ENCODE measurements around the gene PSAT1. TPM values are rescaled to one million over a fixed set of nuclear protein-coding genes. Genes with fewer than 3 reads are reported as not detected.

PSAT1 gene
- total and polyA plus RNA-seq, 2 of the 8 experiments (the other 6 are each of a cell fraction or from before 2014, with no cell fraction given): 204 to 341 TPM

GRCh38 chr9:78324682-78325081, 27.8 kb downstream of the PSAT1 start:
- H3K4ac ChIP-seq (replicated peaks; ENCODE audit: insufficient read length, low read depth, low read length): no peak overlapping the region
- H3K56ac ChIP-seq (replicated peaks; ENCODE audit: insufficient read length, low read depth, low read length): no peak overlapping the region
- H3K27me3 ChIP-seq (replicated peaks in 1 of 4; ENCODE audit: control insufficient read depth in 3 of 4, extremely low read depth in 1 of 4, insufficient read depth in 3 of 4, low read length in 3 of 4): no peaks in the 10 kb centered on the region
- no peak overlapping the region for H4K5ac ChIP-seq (ENCODE audit: insufficient read length, low read depth, low read length)
- H4K8ac ChIP-seq (ENCODE audit: extremely low read depth, insufficient read depth, low read length): no peak overlapping the region
- peaks cover 8% of the 10 kb centered on the region; the same call in 1 of the 2 replicates for H3K23me2 ChIP-seq (ENCODE audit: low read depth, low read length)
- H2AK5ac ChIP-seq (ENCODE audit: low read depth, low read length): no peak overlapping the region
- no peak overlapping the region for H3K27ac ChIP-seq (ENCODE audit: low read depth, low read length)
- H3K23ac ChIP-seq (ENCODE audit: insufficient read length): no peak overlapping the region
- ChIA-PET POLR2A (ENCODE audit: partially characterized antibody) (interaction anchor here (0.6 to 17.1 kb wide), 7 partner anchors 9 to 823 kb away, joined by 3 to 520 read pairs (median 4); partner anchors contain the start of gene PSAT1), CTCF (ENCODE audit: partially characterized antibody) (interaction anchor here (0.6 to 1.2 kb wide), 4 partner anchors 11 to 920 kb away, joined by 3 to 6 read pairs (median 3); no protein-coding TSS in a partner anchor)
- no peak overlapping the region for H3K9ac ChIP-seq (replicated peaks in 1 of 4; ENCODE audit: extremely low read depth in 1 of 4, low read depth in 3 of 4, low read length in 3 of 4)
- WGBS, 2 experiments (ENCODE audit: extremely low coverage in 1 of 2, insufficient coverage in 1 of 2, insufficient read length in 1 of 2, insufficient replicate concordance in 2 of 2, low coverage in 1 of 2, low lambda C conversion rate in 2 of 2, missing lambda C conversion rate in 1 of 2): 92% methylated on average over 8 of the region's 8 CpGs; no CpG with 5 or more reads in 1 of the 2 experiments
- H3K79me1 ChIP-seq (ENCODE audit: low read depth, low read length): peaks cover 2% of the 10 kb centered on the region; the same call in 1 of the 2 replicates
- no peak overlapping the region for H2BK20ac ChIP-seq (ENCODE audit: low read length)
- TF ChIP-seq E2F6 (IDR thresholded peaks at IDR 0.05) (peak; percentile 51; the same call in 1 of the 2 replicates), TAF7 (optimal IDR thresholded peaks at IDR 0.05; ENCODE audit: borderline replicate concordance, low read depth, low read length) (no peak)
- H4K20me1 ChIP-seq (replicated peaks in 1 of 2; ENCODE audit: control insufficient read depth in 1 of 2, insufficient read depth in 2 of 2, low read length in 2 of 2): peaks cover 10 to 11% of the 10 kb centered on the region in 2 experiments
- H3K9me3 ChIP-seq (ENCODE audit: insufficient read depth in 2 of 2, low read depth in 1 of 2, low read length in 1 of 2): no peaks in the 10 kb centered on the region
- H3K4me1 ChIP-seq (replicated peaks in 1 of 4; ENCODE audit: control insufficient read depth in 3 of 4, insufficient read depth in 4 of 4, low read length in 3 of 4): peaks cover 0 to 2% (median 0%) of the 10 kb centered on the region in 4 experiments; a peak in 2 of 7 replicates
- no peak overlapping the region for H2BK120ac ChIP-seq (replicated peaks; ENCODE audit: low read depth, low read length)
- no peak overlapping the region; the same call in 1 of the 2 replicates for H2BK5ac ChIP-seq (ENCODE audit: low read depth, low read length)
- peaks cover 10 to 98% (median 70%) of the 10 kb centered on the region in 4 experiments; a peak in 7 of 8 replicates for H3K36me3 ChIP-seq (ENCODE audit: control insufficient read depth in 2 of 4, insufficient read depth in 4 of 4, low read length in 3 of 4)
- no peak overlapping the region for H3K4me2 ChIP-seq (ENCODE audit: insufficient read depth in 1 of 2, low read depth in 2 of 2, low read length in 2 of 2)
- FAIRE-seq (no peak), DNase-seq (ENCODE audit: low read depth in 1 of 2, low spot score in 2 of 2) (no peak)
- no peak overlapping the region for H4K91ac ChIP-seq (replicated peaks; ENCODE audit: insufficient read length, low read length)
- H2AFZ ChIP-seq (ENCODE audit: low read length): no peak overlapping the region
- H3K14ac ChIP-seq (ENCODE audit: insufficient read length): no peak overlapping the region
- H2BK12ac ChIP-seq (ENCODE audit: low read depth, low read length): no peak overlapping the region
- H3K4me3 ChIP-seq (ENCODE audit: extremely low read depth in 1 of 4, insufficient read depth in 2 of 4, low read depth in 3 of 4, low read length in 4 of 4): no peak overlapping the region
- H2BK15ac ChIP-seq (ENCODE audit: low read length): no peak overlapping the region
- H3K18ac ChIP-seq (ENCODE audit: extremely low read depth, low read length): no peak overlapping the region
- peaks cover 0 to 27% of the 10 kb centered on the region in 2 experiments; a peak in 2 of 4 replicates for H3K79me2 ChIP-seq (ENCODE audit: control insufficient read depth in 1 of 2, insufficient read depth in 2 of 2, low read length in 2 of 2)

Measured in H1 (cell line).